Stimulated activated CD4-positive, alpha-beta T cell treated with anti-CD3 and anti-CD28 coated beads, TNF-alpha, amount 100 ng/mL, for 4 hours (primary cell): ENCODE measurements around the gene LGALS9.

Source experiments
- DNase-seq, 3 experiments: peaks; one replicate each; pipeline ENCODE4 v3.0.0-alpha.2; 2020; ENCODE audit warnings: low read depth in 3 of 3

LGALS9 gene

DNA sequence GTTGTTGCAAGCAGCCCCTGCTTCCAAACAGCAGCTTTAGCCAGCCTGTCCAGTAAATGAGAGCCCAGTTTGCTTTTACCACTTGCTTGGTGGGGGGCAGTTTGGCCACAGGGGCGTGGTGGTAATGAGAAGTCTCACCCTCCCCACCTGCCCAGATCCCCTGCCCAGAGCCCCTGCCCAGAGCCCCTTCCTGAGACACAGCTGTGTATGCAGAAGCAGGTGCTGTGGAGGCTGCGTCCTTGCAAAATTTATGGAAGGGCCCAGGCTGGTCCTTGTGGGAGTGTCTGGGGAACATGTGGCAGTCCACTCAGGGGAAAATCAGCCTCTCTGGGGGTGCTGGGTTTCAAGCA lies 27.6 kb upstream of the LGALS9 start:
- DNase-seq, result no peak

- no peak for DNase-seq
Observed at GRCh38 chr17:27603880-27604794, 26.9 kb upstream of the LGALS9 start.

DNA sequence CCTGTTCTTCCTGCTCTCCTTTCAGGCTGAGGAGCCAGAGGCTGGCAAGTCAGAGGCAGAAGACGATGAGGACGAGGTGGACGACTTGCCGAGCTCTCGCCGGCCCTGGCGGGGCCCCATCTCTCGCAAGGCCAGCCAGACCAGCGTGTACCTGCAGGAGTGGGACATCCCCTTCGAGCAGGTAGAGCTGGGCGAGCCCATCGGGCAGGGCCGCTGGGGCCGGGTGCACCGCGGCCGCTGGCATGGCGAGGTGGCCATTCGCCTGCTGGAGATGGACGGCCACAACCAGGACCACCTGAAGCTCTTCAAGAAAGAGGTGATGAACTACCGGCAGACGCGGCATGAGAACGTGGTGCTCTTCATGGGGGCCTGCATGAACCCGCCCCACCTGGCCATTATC lies 25.6 kb upstream of the LGALS9 start:
- no peak for DNase-seq

DNA sequence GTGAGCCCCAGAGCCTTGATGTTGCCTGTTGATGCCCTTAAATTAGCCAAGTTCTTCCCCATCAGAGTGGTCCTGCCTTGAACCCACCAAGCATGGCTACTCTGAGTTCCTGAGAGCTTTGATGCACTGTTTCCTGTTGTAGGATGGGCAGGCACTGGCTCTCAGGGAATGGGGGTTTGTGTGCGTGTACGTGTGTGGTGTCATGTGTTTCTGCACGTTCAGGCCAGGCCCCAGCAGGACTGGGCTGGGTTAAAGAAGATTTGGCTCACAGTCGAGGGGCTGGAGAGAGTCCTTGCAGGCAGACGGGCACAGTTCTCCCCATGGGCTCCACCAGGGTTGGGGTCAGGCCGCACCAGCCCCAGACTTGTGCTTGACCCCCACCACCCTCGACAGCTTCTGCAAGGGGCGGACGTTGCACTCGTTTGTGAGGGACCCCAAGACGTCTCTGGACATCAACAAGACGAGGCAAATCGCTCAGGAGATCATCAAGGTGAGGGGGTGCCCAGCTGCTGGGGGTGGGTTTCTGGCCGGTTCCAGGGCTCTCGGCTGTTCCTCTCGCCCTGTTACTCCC lies 23.4 kb upstream of the LGALS9 start:
- DNase-seq, result no peak

DNA sequence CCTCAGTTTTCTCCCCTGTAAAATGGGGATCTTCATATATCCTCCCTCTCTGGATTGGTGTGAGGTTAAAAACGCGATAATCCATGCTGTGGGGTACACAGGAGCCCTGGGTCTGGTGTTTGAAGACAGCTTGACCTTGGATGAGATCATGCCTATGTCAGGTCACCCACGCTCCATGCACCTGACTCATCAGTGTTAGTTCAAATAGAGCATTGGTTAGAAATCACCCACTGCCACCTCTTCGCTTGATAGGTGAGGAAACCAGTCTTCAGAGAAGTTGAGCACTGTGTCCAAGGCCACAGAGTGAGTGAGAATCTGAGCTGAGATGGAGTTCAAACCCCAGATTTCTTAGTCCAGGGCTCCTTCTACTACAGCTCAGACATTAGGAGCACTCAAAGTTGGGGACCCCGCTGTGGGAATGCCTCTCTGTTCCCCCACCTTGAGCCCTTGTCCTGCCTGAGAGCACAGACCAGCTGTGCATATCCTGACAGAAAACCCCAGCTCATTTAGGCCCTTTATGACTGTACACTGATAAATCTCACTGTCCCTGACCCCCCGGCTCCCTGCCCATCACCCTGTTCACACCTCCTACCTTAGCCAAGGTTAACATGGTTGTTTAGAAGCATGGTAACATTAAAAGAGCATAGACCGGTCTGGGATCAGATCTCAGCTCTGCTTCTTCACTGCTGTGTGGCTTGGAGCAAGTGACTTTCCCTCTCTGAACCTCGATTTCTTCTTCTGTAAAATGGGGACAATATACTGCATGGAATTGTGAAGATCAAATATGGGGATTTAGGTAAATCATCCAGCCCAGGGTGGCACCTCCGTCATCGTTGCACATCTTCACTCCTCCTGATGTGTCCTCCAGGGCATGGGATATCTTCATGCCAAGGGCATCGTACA lies 22.4 kb upstream of the LGALS9 start:
- DNase-seq, result no peak

DNA sequence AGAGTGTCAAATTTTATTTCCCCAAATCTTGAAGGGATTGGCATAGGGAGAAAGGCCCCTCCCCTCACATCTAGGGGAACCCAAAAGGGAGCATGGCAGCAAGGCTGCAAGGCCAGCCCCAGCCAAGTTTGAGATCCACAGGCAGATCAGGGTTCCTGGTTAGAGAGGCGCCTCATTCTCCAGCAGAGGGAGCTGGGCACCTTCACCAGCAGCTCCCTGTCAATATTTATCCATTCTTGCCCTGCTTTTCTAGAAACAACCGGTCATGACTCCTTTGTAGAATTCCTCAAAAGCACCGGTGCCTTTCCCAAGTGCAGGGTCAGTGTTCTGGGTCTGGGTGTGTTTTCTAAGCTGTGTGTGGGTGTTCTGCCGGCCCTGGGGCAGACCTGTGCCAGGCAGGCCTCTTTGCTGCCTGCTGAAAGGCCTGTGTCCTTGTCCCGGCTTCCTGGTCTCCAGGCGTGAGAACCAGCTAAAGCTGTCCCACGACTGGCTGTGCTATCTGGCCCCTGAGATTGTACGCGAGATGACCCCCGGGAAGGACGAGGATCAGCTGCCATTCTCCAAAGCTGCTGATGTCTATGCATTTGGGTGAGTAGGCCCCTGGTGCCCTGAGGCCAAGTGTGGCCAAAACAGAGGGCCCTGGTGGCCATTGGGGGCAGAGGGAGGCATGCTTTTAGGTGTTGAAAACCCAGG lies 21.2 kb upstream of the LGALS9 start:
- no peak for DNase-seq

- no peak for DNase-seq
Observed at GRCh38 chr17:27610304-27610677, 20.7 kb upstream of the LGALS9 start.

DNA sequence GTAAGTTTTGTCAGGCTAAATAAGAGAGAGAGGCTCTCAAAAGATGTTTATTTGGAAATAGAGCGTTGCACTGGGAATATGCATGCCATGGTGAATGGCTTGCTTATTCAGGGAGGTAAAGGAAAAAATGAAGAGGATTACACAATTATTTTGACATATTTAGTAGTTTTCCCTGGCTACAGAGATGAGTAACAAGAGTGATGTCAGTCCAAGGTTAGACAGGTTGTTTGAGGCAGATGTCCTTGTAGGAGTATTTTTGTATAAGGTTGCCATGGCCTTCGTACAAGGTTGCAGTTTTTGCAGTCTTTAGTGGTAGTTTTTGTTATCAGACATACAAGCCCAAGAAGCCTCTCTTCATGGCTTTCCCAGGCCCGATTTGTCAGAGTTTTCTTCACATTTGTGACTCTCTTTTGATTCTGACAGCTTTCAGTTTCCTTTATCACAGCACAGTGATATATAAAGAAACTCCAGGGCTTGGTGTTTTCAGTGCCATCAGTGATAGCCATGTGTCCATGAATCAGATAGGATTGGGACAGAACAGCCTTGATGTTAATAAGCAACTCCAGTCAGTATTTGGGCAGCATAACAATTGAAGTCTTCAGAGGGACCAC lies 18.7 kb upstream of the LGALS9 start:
- no peak for DNase-seq

DNA sequence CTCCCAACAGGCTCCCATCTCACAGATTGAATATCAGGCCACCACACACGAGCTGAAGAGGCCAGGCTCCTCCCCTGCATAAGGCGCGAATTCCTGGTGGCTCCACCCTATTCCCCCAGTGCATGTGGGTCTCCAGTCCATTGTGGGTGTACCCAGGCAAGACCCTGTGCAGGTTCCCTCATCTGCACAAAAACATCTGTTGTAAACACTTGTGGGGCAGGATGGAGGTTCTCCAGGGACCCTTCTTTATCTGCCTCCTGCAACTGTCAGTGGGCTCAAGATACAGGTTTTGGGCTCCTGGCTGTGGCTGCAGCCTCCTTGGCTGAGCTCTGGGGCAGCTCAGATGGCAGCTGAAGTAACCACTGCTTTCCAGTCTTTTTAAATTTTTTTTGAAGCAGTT lies 17.6 kb upstream of the LGALS9 start:
- DNase-seq, result no peak

- no peak for DNase-seq
Observed at GRCh38 chr17:27615121-27615520, 15.9 kb upstream of the LGALS9 start.

- no peak for DNase-seq
Observed at GRCh38 chr17:27616414-27616813, 14.6 kb upstream of the LGALS9 start.

GRCh38 chr17:27618417-27618816 lies 12.6 kb upstream of the LGALS9 start:
- no peak for DNase-seq

DNA sequence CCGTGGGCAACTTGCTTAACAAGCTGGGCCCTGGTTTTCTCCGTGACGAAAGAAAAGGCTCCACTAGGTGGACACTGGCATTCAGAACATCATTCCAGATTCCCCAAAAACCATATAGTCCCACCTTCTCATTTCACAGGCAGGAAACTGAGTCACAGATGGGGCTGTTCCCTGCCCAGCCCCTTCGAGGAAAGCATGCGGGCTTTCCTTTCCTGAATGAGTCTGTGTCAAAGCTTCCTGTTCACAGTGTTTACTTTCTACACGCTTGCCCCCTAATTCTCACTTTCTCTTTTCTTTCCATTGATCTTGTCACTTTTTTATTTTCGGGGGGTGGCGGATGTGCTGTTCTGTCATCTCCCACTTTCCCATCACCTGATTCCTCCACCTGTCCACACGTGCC lies 10.3 kb upstream of the LGALS9 start:
- DNase-seq, result no peak

GRCh38 chr17:27621536-27621935 lies 9.5 kb upstream of the LGALS9 start:
- DNase-seq, result no peak

DNA sequence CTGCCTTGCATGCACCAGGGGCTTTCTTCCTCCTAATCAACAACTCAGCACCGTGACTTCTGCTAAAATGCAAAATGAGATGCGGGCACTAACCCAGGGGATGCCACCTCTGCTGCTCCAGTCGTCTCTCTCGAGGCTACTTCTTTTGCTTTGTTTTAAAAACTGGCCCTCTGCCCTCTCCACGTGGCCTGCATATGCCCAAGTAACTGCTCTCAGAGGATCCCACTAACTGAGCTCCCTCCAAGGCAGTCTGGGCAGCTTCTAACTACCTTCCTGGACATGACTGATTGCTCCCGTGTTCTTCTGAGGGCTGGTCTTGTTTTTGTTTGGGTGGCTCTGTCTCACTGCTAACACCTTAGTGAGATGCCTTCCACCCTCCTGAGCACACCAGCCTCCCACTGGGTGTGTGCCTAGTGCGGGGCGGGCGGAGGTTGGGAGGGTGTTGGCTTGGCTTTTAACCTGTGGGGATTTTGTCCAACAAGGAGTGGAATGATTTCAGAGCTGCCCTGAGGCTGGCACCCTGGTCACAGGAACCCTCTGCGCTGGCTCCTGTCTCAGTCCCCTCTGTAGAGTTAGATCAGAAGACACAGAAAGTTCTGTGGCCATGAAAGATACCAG lies 8.9 kb upstream of the LGALS9 start:
- no peak for DNase-seq

- no peak for DNase-seq
Observed at GRCh38 chr17:27622986-27623385, 8.0 kb upstream of the LGALS9 start.

- DNase-seq, result no peak
Observed at GRCh38 chr17:27623614-27624013, 7.4 kb upstream of the LGALS9 start.

DNA sequence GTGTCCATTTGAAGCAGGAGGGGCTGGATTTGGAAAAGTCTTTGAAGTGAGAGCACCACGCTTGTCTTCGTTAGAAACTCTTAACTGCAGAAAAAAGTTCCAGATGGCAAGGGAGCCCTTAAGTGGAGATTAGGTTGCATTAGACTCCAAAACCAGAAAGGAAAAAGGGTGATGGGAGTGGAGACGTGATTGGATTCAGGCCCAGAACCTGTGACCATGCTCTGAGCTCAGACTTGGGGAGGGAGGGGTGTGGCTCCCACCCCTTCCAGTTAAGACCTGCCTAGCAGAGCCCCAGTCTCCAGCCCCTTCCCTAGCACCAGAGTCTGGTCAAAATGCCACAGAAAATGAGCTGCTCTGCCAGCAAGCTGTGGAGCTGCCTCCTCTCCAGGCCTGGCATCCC lies 6.4 kb upstream of the LGALS9 start:
- DNase-seq, result no peak

DNA sequence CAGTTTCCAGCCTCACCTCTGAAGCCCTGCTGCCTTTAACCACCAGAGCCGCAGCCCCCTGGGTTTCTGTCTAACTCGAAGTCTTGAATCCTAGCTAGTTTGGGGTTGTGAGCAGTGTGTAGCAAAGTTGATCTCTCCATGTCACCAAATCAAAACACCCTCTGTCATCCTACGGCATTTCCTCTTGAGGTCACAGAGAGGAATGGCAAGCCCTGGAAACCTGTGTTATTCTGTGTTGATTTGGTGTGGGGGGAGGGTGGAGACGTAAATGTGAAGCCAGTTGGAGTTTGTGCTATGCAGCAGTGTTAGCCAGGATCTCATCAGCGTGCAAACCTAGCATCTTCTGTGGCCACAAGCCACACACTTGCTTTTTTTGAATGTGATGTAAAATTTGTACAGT lies 5.1 kb upstream of the LGALS9 start:
- DNase-seq, result no peak

GRCh38 chr17:27627514-27627913 lies 3.5 kb upstream of the LGALS9 start:
- DNase-seq, result no peak

- no peak for DNase-seq
Observed at GRCh38 chr17:27628376-27628775, 2.6 kb upstream of the LGALS9 start.
